ENCODE results near the gene ZNF488.

DNA sequence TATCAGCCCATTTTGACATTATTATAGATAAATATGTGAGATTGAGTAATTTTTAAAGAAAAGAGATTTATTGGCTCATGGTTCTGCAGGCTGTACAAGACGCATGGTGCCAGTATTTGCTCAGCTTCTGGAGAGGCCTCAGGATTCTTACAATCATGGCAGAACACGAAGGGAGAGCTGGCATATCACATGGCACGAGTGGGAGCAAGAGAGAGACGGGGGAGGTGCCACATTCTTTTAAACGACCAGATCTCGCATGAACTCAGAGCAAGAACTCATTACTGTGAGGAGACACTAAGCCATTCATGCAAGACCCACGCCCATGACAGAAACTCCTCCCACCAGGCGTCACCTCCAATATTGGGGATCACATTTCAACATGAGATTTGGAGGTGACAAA lies 40.1 kb upstream of the ZNF488 start:
- TF ChIP-seq, protein P1, sequence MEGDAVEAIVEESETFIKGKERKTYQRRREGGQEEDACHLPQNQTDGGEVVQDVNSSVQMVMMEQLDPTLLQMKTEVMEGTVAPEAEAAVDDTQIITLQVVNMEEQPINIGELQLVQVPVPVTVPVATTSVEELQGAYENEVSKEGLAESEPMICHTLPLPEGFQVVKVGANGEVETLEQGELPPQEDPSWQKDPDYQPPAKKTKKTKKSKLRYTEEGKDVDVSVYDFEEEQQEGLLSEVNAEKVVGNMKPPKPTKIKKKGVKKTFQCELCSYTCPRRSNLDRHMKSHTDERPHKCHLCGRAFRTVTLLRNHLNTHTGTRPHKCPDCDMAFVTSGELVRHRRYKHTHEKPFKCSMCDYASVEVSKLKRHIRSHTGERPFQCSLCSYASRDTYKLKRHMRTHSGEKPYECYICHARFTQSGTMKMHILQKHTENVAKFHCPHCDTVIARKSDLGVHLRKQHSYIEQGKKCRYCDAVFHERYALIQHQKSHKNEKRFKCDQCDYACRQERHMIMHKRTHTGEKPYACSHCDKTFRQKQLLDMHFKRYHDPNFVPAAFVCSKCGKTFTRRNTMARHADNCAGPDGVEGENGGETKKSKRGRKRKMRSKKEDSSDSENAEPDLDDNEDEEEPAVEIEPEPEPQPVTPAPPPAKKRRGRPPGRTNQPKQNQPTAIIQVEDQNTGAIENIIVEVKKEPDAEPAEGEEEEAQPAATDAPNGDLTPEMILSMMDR (IDR thresholded peaks at IDR 0.05; ENCODE audit: low read length): no peak
- no peak for TF ChIP-seq EZH2 (IDR thresholded peaks at IDR 0.05; ENCODE audit: borderline replicate concordance, low read length)
